NT2/D1 (cell line): Measurements from ENCODE around the gene HOXD4.

Source experiments
- SUZ12 ChIP-seq: IDR thresholded peaks from 2 replicates; pipeline ENCODE4 v1.6.1; 2011; ENCODE audit not compliant: insufficient read length, insufficient read depth; ENCODE audit errors: extremely low read depth
- YY1 ChIP-seq: IDR thresholded peaks from 2 replicates; pipeline ENCODE4 v1.6.1; 2011; ENCODE audit not compliant: insufficient read length, insufficient read depth
- ZNF274 ChIP-seq: IDR thresholded peaks from 2 replicates; pipeline ENCODE4 v1.6.1; 2011; ENCODE audit warnings: mild to moderate bottlenecking, low read depth, low read length

DNA sequence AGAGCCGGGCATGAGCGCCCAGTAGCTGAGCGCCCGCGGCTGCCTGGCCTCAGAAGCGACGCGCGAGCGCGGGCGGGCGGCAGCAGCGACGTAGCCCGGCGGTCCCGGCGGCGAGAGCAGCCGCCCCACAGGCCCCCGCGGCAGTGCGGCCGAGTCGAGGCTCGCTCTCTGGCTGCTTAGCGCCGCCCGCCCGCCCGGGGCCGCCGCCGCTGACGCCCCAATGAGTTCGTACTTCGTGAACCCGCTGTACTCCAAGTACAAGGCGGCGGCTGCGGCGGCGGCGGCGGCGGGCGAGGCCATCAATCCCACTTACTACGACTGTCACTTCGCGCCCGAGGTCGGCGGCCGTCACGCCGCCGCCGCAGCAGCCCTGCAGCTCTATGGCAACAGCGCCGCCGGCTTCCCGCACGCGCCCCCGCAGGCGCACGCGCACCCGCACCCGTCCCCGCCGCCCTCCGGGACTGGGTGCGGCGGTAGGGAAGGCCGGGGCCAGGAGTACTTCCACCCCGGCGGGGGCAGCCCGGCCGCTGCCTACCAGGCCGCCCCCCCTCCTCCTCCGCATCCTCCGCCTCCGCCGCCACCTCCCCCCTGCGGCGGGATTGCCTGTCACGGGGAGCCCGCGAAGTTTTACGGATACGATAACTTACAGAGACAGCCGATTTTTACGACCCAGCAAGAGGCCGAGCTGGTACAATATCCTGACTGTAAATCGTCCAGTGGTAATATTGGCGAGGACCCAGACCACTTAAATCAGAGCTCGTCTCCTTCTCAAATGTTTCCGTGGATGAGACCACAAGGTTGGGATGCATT is 21.0 kb upstream of the HOXD4 start:
- TF ChIP-seq ZNF274 (no peak), SUZ12 (no peak), YY1 (no peak)
